GM19043 (cell line): ENCODE results near the gene DDX47.
"Not testable (repeated sequence)": the region's sequence is repeated elsewhere in the genome, so short reads cannot be mapped to it uniquely, and the experiment has no call there.

Experiments
- ATAC-seq: cut with Tn5 transposase; IDR thresholded peaks from one replicate; pipeline ENCODE4 v1.9.1; 2021; ENCODE audit warnings: low read depth; ENCODE audit not compliant: unreplicated experiment

DDX47 gene

GRCh38 chr12:12796928-12797793 is 16.0 kb upstream of the DDX47 start:
- ATAC-seq = no peak

- ATAC-seq = no peak
Observed at GRCh38 chr12:12797794-12798152, 15.4 kb upstream of the DDX47 start.

DNA sequence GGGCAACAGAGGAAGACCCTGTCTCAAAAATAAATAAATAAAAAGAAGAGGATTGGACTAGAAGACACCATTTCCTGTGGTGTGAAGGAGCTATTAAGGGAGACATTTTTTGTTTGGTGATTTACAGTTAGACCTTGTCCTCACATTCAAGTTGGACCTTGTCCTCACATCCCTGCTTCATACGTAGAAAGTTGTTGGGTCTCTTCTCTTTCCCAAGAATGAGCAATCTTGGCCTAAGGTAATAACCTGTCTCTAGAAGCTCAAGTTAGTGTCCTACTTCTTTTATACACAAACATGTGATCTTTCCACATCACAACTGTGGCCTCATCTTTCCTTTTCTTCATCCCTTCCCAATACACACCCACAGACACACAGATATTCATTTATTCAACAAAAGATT is 14.7 kb upstream of the DDX47 start:
- ATAC-seq = no peak

GRCh38 chr12:12799163-12799920 is 13.8 kb upstream of the DDX47 start:
- no peak for ATAC-seq

GRCh38 chr12:12800406-12801180 is 12.6 kb upstream of the DDX47 start:
- ATAC-seq = no peak

- not testable (repeated sequence) for ATAC-seq
Observed at GRCh38 chr12:12801656-12802055, 11.5 kb upstream of the DDX47 start.

- ATAC-seq = peak; percentile 86
Observed at GRCh38 chr12:12803186-12803585, 10.0 kb upstream of the DDX47 start.

DNA sequence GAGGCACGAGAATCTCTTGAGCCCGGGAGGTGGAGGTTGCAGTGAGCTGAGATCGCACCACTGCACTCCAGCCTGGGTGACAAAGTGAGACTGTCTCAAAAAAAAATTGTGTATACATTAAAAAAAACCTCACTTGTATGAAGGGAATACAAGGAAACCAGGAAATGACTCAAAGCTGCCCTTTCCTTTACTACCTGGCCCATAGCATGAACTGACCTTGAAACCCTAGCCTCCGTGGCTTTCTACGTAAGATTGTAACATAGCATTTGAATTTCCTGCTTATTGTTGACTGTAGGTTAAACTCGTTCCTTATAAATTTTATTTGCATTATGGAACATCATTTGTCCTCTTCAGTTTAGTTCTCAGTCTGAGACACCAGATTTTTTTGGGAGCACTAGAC is 9.1 kb upstream of the DDX47 start:
- no peak for ATAC-seq

- ATAC-seq = no peak
Observed at GRCh38 chr12:12804432-12804886, 8.7 kb upstream of the DDX47 start.

- no peak for ATAC-seq
Observed at GRCh38 chr12:12806784-12807516, 6.2 kb upstream of the DDX47 start.

- not testable (repeated sequence) for ATAC-seq
Observed at GRCh38 chr12:12807517-12807903, 5.6 kb upstream of the DDX47 start.

DNA sequence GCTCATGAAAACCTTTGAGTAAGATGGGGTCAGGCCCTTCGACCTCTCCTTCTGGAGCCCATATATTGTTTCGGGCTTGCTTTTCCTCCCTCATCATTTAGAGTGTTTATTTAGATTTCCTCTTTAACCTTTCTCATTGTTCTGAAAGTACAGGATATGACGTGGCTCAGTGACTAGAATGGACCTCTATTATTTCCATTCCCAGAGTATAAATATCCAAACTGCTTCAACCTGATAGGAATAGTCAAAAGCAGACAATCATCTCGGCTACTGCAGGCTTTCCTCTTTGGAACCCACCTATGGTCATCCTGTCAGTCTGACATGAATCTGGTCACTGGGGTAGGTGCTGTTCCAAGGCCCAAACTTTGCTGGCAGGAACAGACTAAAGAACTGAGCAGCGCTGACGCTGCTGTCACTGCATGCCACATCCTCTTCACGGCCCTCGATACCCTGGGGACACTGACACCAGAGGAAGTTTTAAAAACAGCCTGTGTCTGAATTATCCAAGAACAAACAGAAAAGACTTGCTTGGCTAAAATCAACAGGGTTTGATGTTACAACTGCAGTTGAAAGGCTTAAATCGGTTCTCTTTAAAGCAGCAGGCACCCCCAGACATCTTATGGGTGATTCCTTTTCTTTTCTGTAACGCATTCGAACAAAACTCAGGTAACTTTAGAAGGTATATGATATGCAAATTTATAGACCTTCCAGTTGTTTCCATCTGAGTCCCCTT is 5.0 kb upstream of the DDX47 start:
- peak; percentile 55 for ATAC-seq

DNA sequence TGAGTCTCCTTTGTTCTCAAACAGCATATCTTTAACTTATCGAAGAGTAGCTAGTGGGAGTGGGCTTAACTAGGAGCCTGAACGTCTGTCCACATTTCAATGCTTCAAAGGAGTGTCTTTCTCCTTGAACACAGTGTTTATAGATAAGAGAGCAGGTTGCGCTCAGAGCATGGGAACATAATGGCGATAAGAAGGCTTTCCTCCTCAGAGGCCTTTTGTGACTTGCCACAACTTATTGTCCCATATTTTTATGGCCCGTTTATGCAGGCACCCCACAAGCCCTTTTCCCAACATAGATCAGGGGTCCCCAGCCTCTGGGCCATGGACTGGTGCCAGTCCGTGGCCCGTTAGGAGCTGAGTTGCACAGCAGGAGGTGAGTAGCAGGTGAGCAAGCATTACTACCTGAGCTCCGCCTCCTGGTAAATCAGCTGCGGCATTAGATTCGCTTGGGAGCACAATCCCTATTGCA is 2.6 kb upstream of the DDX47 start:
- ATAC-seq = no peak

- ATAC-seq = no peak
Observed at GRCh38 chr12:12811343-12811742, 1.8 kb upstream of the DDX47 start.

GRCh38 chr12:12812174-12812573 is 972 bp upstream of the DDX47 start:
- ATAC-seq = no peak

DNA sequence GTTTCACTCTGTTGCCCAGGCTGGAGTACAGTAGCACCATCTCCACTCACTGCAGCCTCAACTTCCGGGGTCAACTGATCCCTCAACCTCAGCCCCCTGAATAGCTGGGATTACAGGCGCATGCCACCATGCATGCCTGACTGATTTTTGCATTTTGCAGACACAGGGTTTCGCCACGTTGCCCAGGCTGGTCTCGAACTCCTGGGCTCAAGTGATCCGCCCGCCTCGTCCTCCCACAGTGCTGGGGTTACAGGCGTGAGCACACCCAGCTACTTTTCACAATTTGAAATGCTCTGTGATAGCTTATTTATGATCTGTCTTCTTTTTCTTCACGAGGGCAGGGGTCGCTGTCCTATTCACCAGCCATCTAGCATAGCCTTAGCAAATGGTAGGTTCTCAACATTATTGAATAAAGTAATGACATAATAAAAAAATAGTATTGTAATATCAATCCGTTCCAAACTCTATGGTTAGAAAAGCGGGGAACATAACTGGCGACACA is 477 bp upstream of the DDX47 start:
- ATAC-seq = no peak

DNA sequence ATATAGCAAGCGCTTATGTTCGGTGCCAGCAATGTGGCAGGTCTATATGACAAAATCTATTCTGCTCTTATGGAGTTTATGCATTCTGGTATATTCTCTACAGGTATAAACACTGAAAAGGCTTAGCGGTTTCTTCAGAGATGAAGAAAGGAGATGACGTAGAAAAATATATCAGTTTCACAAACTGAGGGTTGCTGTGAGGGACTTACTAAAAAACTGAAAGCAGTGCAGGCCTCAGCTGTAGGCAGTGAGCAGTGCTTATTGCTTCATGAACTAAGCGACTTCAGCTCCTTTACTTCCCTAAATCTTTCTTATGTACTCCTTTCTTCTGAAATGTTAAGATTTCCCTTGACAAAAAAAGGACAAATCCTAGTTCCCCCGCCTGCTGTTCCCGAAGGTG is 4.5 kb downstream of the DDX47 start:
- ATAC-seq = peak; percentile 37

DNA sequence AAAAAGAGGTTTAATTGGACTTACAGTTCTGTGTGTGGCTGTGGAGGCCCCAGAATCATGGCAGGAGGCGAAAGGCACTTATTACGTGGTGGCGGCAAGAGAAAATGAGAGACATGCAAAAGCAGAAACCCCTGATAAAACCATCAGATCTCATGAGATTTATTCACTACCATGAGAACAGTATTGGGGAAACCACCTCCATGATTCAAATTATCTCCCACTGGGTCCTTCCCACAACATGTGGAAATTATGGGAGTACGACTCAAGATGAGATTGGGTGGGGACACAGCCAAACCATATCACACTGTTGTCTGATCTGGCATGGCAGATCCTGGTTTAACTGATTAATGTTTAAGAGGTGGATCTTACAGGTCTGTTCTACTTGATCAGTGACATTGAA is 5.6 kb downstream of the DDX47 start:
- no peak for ATAC-seq

DNA sequence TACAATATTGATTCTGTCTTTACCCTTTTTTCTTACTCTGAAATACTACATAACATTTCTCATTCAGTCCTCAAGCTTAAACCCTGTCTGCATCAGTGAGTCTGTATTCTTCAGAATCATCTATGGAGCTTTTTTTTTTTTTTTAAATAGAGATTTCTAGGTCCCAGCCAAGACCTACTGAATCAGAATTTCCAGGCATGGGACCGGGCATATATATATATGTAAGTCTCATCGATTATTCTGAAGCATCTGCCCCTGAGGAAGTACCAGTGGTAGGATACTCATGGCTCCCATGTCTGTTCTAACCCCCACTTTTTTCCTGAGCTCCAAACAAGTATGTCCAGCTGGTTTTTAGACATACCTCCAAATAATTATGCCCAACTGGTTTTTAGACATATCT is 6.1 kb downstream of the DDX47 start:
- no peak for ATAC-seq
